NB4 (cell line): ENCODE measurements around the gene ELK4.

Experiments used
- POLR2A ChIP-seq: IDR thresholded peaks from 2 replicates; pipeline ENCODE4 v1.6.1; 2011; ENCODE audit warnings: mild to moderate bottlenecking; ENCODE audit not compliant: insufficient read length; ENCODE audit errors: extremely low read depth
- TF ChIP-seq, protein P1 (sequence below): IDR thresholded peaks from one replicate; pipeline ENCODE4 v1.5.1; 2012; ENCODE audit warnings: low read depth, low read length
- TF ChIP-seq, protein P2 (sequence below): IDR thresholded peaks from 2 replicates; pipeline ENCODE4 v1.6.1; 2011; ENCODE audit warnings: low read depth, low read length

GRCh38 chr1:205627956-205628355, 3.9 kb downstream of the ELK4 start:
- TF ChIP-seq, protein P1, sequence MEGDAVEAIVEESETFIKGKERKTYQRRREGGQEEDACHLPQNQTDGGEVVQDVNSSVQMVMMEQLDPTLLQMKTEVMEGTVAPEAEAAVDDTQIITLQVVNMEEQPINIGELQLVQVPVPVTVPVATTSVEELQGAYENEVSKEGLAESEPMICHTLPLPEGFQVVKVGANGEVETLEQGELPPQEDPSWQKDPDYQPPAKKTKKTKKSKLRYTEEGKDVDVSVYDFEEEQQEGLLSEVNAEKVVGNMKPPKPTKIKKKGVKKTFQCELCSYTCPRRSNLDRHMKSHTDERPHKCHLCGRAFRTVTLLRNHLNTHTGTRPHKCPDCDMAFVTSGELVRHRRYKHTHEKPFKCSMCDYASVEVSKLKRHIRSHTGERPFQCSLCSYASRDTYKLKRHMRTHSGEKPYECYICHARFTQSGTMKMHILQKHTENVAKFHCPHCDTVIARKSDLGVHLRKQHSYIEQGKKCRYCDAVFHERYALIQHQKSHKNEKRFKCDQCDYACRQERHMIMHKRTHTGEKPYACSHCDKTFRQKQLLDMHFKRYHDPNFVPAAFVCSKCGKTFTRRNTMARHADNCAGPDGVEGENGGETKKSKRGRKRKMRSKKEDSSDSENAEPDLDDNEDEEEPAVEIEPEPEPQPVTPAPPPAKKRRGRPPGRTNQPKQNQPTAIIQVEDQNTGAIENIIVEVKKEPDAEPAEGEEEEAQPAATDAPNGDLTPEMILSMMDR, result no peak
- TF ChIP-seq POLR2A, result no peak
- TF ChIP-seq, protein P2, sequence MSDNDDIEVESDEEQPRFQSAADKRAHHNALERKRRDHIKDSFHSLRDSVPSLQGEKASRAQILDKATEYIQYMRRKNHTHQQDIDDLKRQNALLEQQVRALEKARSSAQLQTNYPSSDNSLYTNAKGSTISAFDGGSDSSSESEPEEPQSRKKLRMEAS, result no peak
